ENCODE measurements around the gene RMND5A. TPM values are rescaled to one million over a fixed set of nuclear protein-coding genes. Genes with fewer than 3 reads are reported as not detected.

Gene RMND5A
- total RNA-seq, 1 experiment from 2014 or later = 41.6 TPM

DNA sequence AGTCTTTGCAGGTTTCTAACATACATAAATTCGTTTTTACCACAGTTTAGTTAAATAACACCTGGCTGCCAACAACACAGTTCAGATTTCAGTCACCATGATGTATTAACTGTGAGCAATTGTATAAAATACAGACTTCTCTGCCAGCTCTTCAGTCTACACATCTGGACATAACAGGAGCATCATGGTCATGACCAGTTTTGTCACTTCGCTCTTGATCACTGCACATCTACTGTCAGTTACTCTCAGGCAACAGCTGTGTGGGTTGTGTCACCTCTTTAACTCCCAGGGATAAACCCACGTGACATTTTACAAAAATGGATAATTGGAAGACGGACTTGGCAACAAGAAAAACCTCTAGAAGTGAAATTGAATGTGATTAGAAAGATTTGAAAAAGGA is 40.3 kb downstream of the RMND5A start:
- no peak overlapping the region for H3K27ac ChIP-seq
- H3K4me3 ChIP-seq = no peak overlapping the region
- H3K36me3 ChIP-seq = no peaks in the 10 kb centered on the region; the same call in 1 of the 2 replicates
- H3K4me1 ChIP-seq (replicated peaks) = no peaks in the 10 kb centered on the region
- no peaks in the 10 kb centered on the region for H3K27me3 ChIP-seq (replicated peaks)
- H3K9me3 ChIP-seq (replicated peaks) = peaks cover 3% of the 10 kb centered on the region; the same call in 1 of the 2 replicates
- DNase-seq (ENCODE audit: low read depth in 1 of 2, low spot score in 2 of 2) = no peak

- DNase-seq (ENCODE audit: low read depth in 1 of 2, low spot score in 2 of 2) = peak in 1 of 2 experiments; percentile 16
- no peaks in the 10 kb centered on the region; the same call in 1 of the 2 replicates for H3K36me3 ChIP-seq
- H3K27me3 ChIP-seq (replicated peaks) = no peaks in the 10 kb centered on the region
- peaks cover 3% of the 10 kb centered on the region; the same call in 1 of the 2 replicates for H3K9me3 ChIP-seq (replicated peaks)
- H3K27ac ChIP-seq = no peak overlapping the region
- H3K4me1 ChIP-seq (replicated peaks) = no peaks in the 10 kb centered on the region
- no peak overlapping the region for H3K4me3 ChIP-seq
These were observed 44.7 kb downstream of the RMND5A start for GRCh38 chr2:86764661-86765309.

DNA sequence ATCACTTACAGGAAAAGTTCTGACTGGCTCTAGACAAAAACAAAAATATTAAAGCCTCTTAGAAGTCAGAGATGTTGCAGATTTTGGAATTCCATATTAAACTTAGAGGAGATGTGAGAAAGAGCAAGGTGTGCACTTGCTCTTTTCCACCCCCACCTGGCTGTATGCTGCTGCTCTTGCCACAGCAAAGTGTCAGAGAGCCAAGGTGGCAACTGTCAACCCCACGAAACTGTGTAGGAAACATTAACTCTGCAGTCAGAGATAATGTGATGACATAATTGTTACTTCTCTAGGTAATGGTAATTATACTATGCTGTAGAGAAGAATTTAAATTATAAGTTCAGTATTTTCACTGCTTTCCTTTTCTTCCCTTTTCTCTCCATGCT is 45.2 kb downstream of the RMND5A start:
- Histone ChIP-seq H3K9me3 (replicated peaks) (peaks cover 3% of the 10 kb centered on the region; the same call in 1 of the 2 replicates), H3K4me3 (no peak overlapping the region), H3K4me1 (replicated peaks) (no peaks in the 10 kb centered on the region), H3K27me3 (replicated peaks) (no peaks in the 10 kb centered on the region), H3K27ac (no peak overlapping the region), H3K36me3 (peaks cover 1% of the 10 kb centered on the region; the same call in 1 of the 2 replicates)
- no peak for DNase-seq (ENCODE audit: low read depth in 1 of 2, low spot score in 2 of 2)

DNA sequence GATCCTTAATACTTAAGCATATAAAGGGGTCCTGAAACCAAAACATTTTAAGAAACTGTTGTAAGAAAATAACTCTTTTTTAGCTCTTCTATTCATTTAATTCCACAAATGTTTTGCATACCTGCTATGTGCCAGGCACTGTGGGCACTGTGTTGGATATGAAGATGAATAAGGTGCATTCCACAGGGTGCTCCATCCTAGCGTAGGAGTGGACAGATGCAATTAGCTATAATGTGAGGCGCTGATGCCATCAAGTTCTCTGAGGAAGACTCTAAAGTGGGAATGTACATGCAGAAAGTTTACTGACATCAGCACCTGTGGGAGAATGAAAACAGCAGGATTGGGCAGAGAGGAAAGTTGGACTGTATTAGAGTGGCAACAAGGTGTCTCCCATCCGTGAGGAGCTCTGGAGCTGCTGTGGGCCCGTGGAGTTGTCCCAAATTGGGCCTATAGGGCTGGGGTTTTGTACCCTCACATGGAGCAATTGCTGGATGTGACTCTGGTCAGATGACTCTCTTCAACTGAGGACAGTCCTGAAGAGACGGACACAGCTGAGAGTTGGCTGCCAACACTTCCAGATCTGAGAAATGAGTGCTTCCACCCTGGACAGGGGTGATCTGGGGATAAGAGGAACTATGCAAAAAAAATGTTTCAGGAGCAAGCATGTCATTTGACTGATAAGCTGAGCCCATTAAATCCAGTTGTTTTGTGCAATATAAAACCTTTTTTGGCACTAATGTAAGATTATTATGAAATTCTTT is 48.3 kb downstream of the RMND5A start:
- Histone ChIP-seq H3K4me3 (no peak overlapping the region), H3K27me3 (replicated peaks) (no peaks in the 10 kb centered on the region), H3K4me1 (replicated peaks) (no peaks in the 10 kb centered on the region), H3K36me3 (peaks cover 9% of the 10 kb centered on the region), H3K9me3 (replicated peaks) (no peaks in the 10 kb centered on the region; the same call in 1 of the 2 replicates), H3K27ac (no peak overlapping the region)
- no peak for DNase-seq (ENCODE audit: low read depth in 1 of 2, low spot score in 2 of 2)

DNA sequence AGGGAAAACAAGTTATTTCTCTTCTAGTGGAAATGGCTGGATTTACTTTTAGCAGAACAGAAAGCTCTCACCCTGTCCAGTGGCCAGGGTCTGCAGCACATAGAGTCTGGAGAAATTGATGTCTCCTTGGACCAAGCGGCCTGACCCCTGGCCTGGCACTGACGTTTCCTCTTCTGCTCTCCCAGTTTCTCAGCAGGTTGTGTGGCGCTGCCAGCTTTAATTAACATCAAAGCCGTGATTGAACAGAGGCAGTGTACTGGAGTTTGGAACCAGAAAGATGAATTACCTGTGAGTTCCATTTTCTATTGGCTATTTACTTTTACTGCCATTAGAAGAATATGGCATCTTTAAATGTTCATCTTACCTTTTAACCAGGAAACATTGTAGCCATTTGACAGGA is 49.7 kb downstream of the RMND5A start:
- Histone ChIP-seq H3K27me3 (replicated peaks) (no peaks in the 10 kb centered on the region), H3K4me3 (no peak overlapping the region), H3K36me3 (peaks cover 10% of the 10 kb centered on the region), H3K9me3 (replicated peaks) (no peaks in the 10 kb centered on the region), H3K27ac (no peak overlapping the region), H3K4me1 (replicated peaks) (no peaks in the 10 kb centered on the region)
- DNase-seq (ENCODE audit: low read depth in 1 of 2, low spot score in 2 of 2) = no peak

DNA sequence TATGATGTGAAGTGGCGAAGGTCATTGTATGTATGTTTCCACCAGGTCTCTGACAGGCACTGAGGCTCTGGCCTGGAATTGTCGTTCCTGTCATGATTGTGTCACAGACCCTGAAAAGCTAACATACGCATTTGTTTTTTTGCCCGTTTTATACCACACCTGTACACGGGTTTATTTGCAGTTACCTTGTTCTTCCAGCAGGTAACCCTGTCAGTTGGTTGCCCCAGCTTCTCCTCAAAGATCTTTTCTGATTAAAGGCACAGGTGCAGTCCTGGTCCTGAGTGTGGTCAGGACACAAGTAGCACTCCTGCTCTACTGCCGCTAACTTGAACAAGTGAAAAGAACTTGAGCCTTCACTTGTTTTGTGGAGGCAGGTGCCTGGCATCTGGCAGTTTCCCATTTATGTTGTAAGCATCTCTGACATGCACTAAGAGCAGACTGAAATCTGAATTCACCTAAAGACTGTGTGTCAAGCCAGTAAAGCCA is 50.8 kb downstream of the RMND5A start:
- no peaks in the 10 kb centered on the region for H3K9me3 ChIP-seq (replicated peaks)
- no peak overlapping the region for H3K4me3 ChIP-seq
- DNase-seq (ENCODE audit: low read depth in 1 of 2, low spot score in 2 of 2) = no peak
- H3K27ac ChIP-seq = no peak overlapping the region
- no peaks in the 10 kb centered on the region for H3K4me1 ChIP-seq (replicated peaks)
- no peaks in the 10 kb centered on the region for H3K27me3 ChIP-seq (replicated peaks)
- peaks cover 10% of the 10 kb centered on the region for H3K36me3 ChIP-seq

- Histone ChIP-seq H3K9me3 (replicated peaks) (no peaks in the 10 kb centered on the region), H3K27ac (no peak overlapping the region), H3K4me1 (replicated peaks) (no peaks in the 10 kb centered on the region)
These were observed 52.5 kb downstream of the RMND5A start for GRCh38 chr2:86772611-86773010.

DNA sequence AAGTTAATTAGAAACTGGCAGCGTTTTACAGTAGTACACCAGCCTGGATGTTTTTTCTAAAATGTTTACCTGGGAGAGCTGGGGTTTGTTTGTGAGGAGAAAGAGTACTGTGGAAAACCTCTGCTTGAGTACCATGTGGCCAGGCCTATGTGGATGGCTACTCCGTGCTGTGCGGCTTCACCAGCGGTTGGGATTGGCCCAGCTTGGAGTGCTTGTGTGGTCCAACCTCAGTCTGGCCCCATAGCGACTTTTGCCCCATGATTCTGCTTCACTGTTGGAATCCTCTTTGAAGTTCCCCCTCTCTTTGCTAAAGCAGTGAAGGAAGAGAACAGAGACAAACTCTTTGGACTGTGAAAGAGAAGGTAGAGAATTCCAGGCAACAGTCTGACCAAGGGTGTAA is 54.8 kb downstream of the RMND5A start:
- Histone ChIP-seq H3K27ac (no peak overlapping the region), H3K36me3 (peaks cover 10% of the 10 kb centered on the region), H3K9me3 (replicated peaks) (no peaks in the 10 kb centered on the region), H3K4me3 (no peak overlapping the region), H3K27me3 (replicated peaks) (no peaks in the 10 kb centered on the region), H3K4me1 (replicated peaks) (no peaks in the 10 kb centered on the region)
- DNase-seq (ENCODE audit: low read depth in 1 of 2, low spot score in 2 of 2) = no peak

More at GRCh38 chr2:86772611-86773010, 52.5 kb downstream of the RMND5A start:
- no peak overlapping the region for H3K4me3 ChIP-seq
- no peak for DNase-seq (ENCODE audit: low read depth in 1 of 2, low spot score in 2 of 2)
- H3K27me3 ChIP-seq (replicated peaks) = no peaks in the 10 kb centered on the region
- peaks cover 10% of the 10 kb centered on the region for H3K36me3 ChIP-seq

DNA sequence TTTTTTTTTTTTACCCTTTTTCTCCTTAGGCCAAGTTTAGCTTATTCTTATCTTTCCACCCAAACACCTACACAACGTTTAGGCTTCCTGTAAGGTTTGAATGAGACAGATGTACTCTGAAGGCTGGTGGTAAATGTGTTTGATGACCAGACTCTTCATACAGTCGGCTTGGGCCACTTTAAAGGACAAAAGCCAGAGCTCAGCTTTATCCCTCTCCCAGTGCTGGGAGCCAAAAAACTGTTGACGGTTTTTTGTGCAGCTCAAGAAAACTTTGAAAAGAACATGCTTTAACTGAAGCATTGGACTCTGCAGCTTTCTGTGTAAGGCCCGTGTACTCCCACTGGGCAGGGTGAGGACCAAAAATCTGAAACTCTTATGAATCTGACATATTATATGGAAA is 55.2 kb downstream of the RMND5A start:
- no peaks in the 10 kb centered on the region for H3K9me3 ChIP-seq (replicated peaks)
- no peak overlapping the region for H3K4me3 ChIP-seq
- H3K36me3 ChIP-seq = peaks cover 9% of the 10 kb centered on the region

DNA sequence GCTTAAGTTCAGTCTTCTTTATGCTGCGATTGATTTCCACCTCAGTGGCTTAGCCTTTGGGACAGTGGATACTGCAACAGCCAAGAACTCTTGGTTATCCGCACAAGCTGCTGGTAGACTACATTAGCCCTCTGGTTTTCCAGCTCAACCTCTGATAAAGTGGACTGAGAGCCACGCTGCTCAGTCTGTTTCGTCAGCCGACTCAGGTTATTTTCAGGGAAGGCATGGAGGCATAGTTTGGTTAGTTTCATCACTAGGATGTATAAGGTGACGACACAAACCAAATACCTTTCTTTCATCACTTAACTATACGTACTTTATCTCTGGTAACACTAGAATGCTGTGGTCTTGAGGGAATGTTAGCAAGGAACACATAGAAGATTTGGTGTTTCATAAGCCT is 56.4 kb downstream of the RMND5A start:
- H3K36me3 ChIP-seq = peaks cover 5% of the 10 kb centered on the region; the same call in 1 of the 2 replicates
- DNase-seq (ENCODE audit: low read depth in 1 of 2, low spot score in 2 of 2) = no peak
- H3K4me3 ChIP-seq = no peak overlapping the region

More for the DNA sequence above, 55.2 kb downstream of the RMND5A start:
- DNase-seq (ENCODE audit: low read depth in 1 of 2, low spot score in 2 of 2) = no peak
- Histone ChIP-seq H3K27me3 (replicated peaks) (no peaks in the 10 kb centered on the region), H3K27ac (no peak overlapping the region), H3K4me1 (replicated peaks) (no peaks in the 10 kb centered on the region)

GRCh38 chr2:86778957-86779356 is 58.9 kb downstream of the RMND5A start:
- no peak for DNase-seq (ENCODE audit: low read depth in 1 of 2, low spot score in 2 of 2)
- Histone ChIP-seq H3K4me1 (replicated peaks) (no peaks in the 10 kb centered on the region), H3K9me3 (replicated peaks) (no peaks in the 10 kb centered on the region), H3K27ac (no peak overlapping the region), H3K36me3 (no peaks in the 10 kb centered on the region), H3K4me3 (no peak overlapping the region), H3K27me3 (replicated peaks) (no peaks in the 10 kb centered on the region)

More for the DNA sequence above, 56.4 kb downstream of the RMND5A start:
- H3K27ac ChIP-seq = no peak overlapping the region
- H3K9me3 ChIP-seq (replicated peaks) = no peaks in the 10 kb centered on the region
- no peaks in the 10 kb centered on the region for H3K4me1 ChIP-seq (replicated peaks)
- H3K27me3 ChIP-seq (replicated peaks) = no peaks in the 10 kb centered on the region

DNA sequence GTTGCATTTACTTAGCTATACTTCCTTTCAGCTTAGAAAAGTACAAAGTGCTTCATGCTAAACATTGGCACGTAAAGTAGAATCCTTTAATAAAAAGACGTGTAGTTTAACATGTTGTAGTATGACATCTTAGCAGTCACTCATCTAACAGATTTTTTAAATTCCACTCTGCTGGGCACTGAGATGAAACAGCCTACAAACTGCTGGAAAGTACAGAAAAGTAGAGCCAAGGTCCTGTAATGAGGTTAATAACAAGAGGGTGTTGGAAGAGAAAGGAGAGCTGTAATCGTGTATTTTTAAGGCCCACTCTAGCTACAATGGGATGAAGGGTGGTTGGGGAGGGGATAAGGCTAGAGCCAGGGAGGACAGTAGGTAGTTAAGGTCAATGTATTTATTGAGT is 59.9 kb downstream of the RMND5A start:
- no peaks in the 10 kb centered on the region for H3K36me3 ChIP-seq
- DNase-seq (ENCODE audit: low read depth in 1 of 2, low spot score in 2 of 2) = no peak
- H3K9me3 ChIP-seq (replicated peaks) = no peaks in the 10 kb centered on the region
- 0 out of 2 replicates have a peak, but pooled peaks cover 3% of the 10 kb centered on the region for H3K27me3 ChIP-seq (replicated peaks)
- no peak overlapping the region for H3K4me3 ChIP-seq
- H3K4me1 ChIP-seq (replicated peaks) = no peaks in the 10 kb centered on the region
- no peak overlapping the region for H3K27ac ChIP-seq

DNA sequence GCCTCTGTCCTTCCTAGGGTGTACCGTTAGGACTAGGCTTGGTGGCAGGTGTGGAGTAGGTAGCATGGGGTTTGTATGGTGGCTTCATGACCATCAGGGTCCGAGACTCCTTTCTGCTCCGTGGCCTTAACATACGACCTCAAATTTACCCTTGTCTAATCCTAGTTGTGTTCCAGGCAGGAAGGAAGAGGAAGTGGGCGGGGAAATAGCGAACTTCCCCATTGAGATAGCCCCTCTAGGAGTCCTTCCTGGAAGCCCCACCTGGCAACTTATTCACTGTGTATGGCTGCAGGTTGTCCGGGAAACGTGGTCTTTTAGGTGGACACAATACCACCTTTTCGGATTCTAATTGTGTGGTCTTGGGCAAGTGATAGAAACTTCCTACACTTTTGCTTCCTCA is 61.3 kb downstream of the RMND5A start:
- H3K9me3 ChIP-seq (replicated peaks) = no peaks in the 10 kb centered on the region
- no peak overlapping the region for H3K4me3 ChIP-seq
- DNase-seq (ENCODE audit: low read depth in 1 of 2, low spot score in 2 of 2) = no peak

GRCh38 chr2:86782748-86783147 is 62.7 kb downstream of the RMND5A start:
- H3K27ac ChIP-seq = no peak overlapping the region
- no peak overlapping the region for H3K4me3 ChIP-seq
- no peak for DNase-seq (ENCODE audit: low read depth in 1 of 2, low spot score in 2 of 2)
- H3K36me3 ChIP-seq = no peaks in the 10 kb centered on the region
- H3K4me1 ChIP-seq (replicated peaks) = no peaks in the 10 kb centered on the region
- H3K27me3 ChIP-seq (replicated peaks) = peaks cover 8% of the 10 kb centered on the region; the same call in 1 of the 2 replicates
- H3K9me3 ChIP-seq (replicated peaks) = no peaks in the 10 kb centered on the region

More for the DNA sequence above, 61.3 kb downstream of the RMND5A start:
- Histone ChIP-seq H3K36me3 (no peaks in the 10 kb centered on the region), H3K27me3 (replicated peaks) (0 out of 2 replicates have a peak, but pooled peaks cover 4% of the 10 kb centered on the region), H3K4me1 (replicated peaks) (no peaks in the 10 kb centered on the region), H3K27ac (no peak overlapping the region)
